GM10248 (cell line): ENCODE results near the gene ARHGAP26.
A peak's percentile ranks its signal among the peaks of the same experiment; 100 is the strongest.

ENCODE experiments used
- CTCF ChIA-PET: fragments of 300-600 bp; sonication (Branson Sonifier 250); formaldehyde crosslinking; extraction: SDS; loops from one replicate; lab custom pipeline; 2021; ENCODE audit warnings: antibody characterized with exemption; lab: Yijun Ruan, JAX
- POLR2A ChIA-PET: fragments of 350-650 bp; sonication (Branson Sonifier 250); formaldehyde crosslinking; extraction: SDS; loops from one replicate; lab custom pipeline; 2020; ENCODE audit warnings: antibody characterized with exemption; lab: Yijun Ruan, JAX
- DNase-seq: peaks from one replicate; pipeline ENCODE4 v3.0.0; 2012; ENCODE audit errors: extremely low spot score
- CTCF ChIP-seq: IDR thresholded peaks from 2 replicates; pipeline ENCODE4 v1.5.1; 2012; ENCODE audit warnings: mild to moderate bottlenecking, low read depth; ENCODE audit errors: extremely low read depth, missing control alignments, control extremely low read depth

The ARHGAP26 gene

GRCh38 chr5:143212261-143212660 lies 442.1 kb downstream of the ARHGAP26 start:
- no peak for DNase-seq
- ChIA-PET POLR2A (no interaction called here), CTCF (interaction anchor here (1.0 to 3.2 kb wide), 4 partner anchors 10 to 78 kb away, joined by 3 to 11 read pairs (median 6); no protein-coding TSS in a partner anchor)
- no peak for TF ChIP-seq CTCF

- peak; percentile 29 for TF ChIP-seq CTCF
- ChIA-PET POLR2A (interaction anchor here (0.6 to 1.5 kb wide), 5 partner anchors 9 to 194 kb away, joined by 3 to 8 read pairs (median 4); no protein-coding TSS in a partner anchor), CTCF (interaction anchor here (0.7 to 2.2 kb wide), 17 partner anchors 9 to 293 kb away, joined by 3 to 10 read pairs (median 4); no protein-coding TSS in a partner anchor)
Measured at GRCh38 chr5:143213231-143213850, 443.2 kb downstream of the ARHGAP26 start.

GRCh38 chr5:143213851-143214363 lies 443.7 kb downstream of the ARHGAP26 start:
- DNase-seq: peak; percentile 79
- TF ChIP-seq CTCF: no peak
- CTCF ChIA-PET: interaction anchor here (0.7 to 2.2 kb wide), 16 partner anchors 8 to 293 kb away, joined by 3 to 10 read pairs (median 4); no protein-coding TSS in a partner anchor
- POLR2A ChIA-PET: interaction anchor here (0.6 to 1.5 kb wide), 4 partner anchors 9 to 195 kb away, joined by 3 to 8 read pairs (median 4); no protein-coding TSS in a partner anchor

More at GRCh38 chr5:143213231-143213850, 443.2 kb downstream of the ARHGAP26 start:
- DNase-seq: no peak

- TF ChIP-seq CTCF: no peak
- DNase-seq: no peak
- ChIA-PET POLR2A (interaction anchor here (1.5 kb wide), 1 partner anchor 8 kb away, joined by 8 read pairs; no protein-coding TSS in a partner anchor), CTCF (interaction anchor here (0.9 to 2.2 kb wide), 8 partner anchors 8 to 294 kb away, joined by 3 to 10 read pairs (median 5); no protein-coding TSS in a partner anchor)
Measured at GRCh38 chr5:143214458-143214857, 444.3 kb downstream of the ARHGAP26 start.

- TF ChIP-seq CTCF: no peak
- ChIA-PET CTCF (no interaction called here), POLR2A (no interaction called here)
- DNase-seq: no peak
Measured at GRCh38 chr5:143214890-143215289, 444.7 kb downstream of the ARHGAP26 start.

GRCh38 chr5:143215690-143216089 lies 445.5 kb downstream of the ARHGAP26 start:
- DNase-seq: no peak
- no peak for TF ChIP-seq CTCF
- ChIA-PET CTCF (interaction anchor here (2.0 to 5.6 kb wide), 2 partner anchors 9 to 10 kb away, joined by 8 to 45 read pairs; no protein-coding TSS in a partner anchor), POLR2A (no interaction called here)
